ENCODE data around the gene ZSWIM9.

ZSWIM9 gene

GRCh38 chr19:48133094-48133493, 37.4 kb upstream of the ZSWIM9 start:
- ATAC-seq (ENCODE audit: insufficient read depth, low read depth) (no peak), DNase-seq (no peak)
- H3K4me3 ChIP-seq (ENCODE audit: low read depth in 1 of 2, low read length in 2 of 2): no peak overlapping the region
- H3K27ac ChIP-seq (ENCODE audit: low read length): no peak overlapping the region
- no peaks in the 10 kb centered on the region for H3K27me3 ChIP-seq (ENCODE audit: insufficient read depth, low read length, poor library complexity)
- no peaks in the 10 kb centered on the region for H3K79me2 ChIP-seq (ENCODE audit: insufficient read depth, low read length)
- H4K20me1 ChIP-seq (ENCODE audit: insufficient read depth, low read length): no peaks in the 10 kb centered on the region
- no peak overlapping the region for H3K4me2 ChIP-seq (ENCODE audit: insufficient read depth, low read length)
- H3K4me1 ChIP-seq (ENCODE audit: insufficient read depth, low read length): no peaks in the 10 kb centered on the region
- H3K9ac ChIP-seq (ENCODE audit: low read depth, low read length): no peak overlapping the region
- TF ChIP-seq EZH2 (IDR thresholded peaks at IDR 0.05; ENCODE audit: borderline replicate concordance, low read depth, low read length, severe bottlenecking) (no peak), CTCF (IDR thresholded peaks at IDR 0.05; ENCODE audit: borderline replicate concordance, extremely low read depth, low read length, poor library complexity, severe bottlenecking) (no peak)
- no peak overlapping the region for H2AFZ ChIP-seq (ENCODE audit: low read depth, low read length)
- no peaks in the 10 kb centered on the region for H3K9me3 ChIP-seq (ENCODE audit: insufficient read depth, low read length, severe bottlenecking)
- peaks cover 95% of the 10 kb centered on the region for H3K36me3 ChIP-seq (ENCODE audit: insufficient read depth, low read length)

GRCh38 chr19:48135411-48135810, 35.1 kb upstream of the ZSWIM9 start:
- Histone ChIP-seq H4K20me1 (ENCODE audit: insufficient read depth, low read length) (no peaks in the 10 kb centered on the region; the same call in 1 of the 2 replicates), H3K4me2 (ENCODE audit: insufficient read depth, low read length) (no peak overlapping the region), H3K4me1 (ENCODE audit: insufficient read depth, low read length) (no peaks in the 10 kb centered on the region), H3K36me3 (ENCODE audit: insufficient read depth, low read length) (peaks cover 95% of the 10 kb centered on the region), H3K9me3 (ENCODE audit: insufficient read depth, low read length, severe bottlenecking) (no peaks in the 10 kb centered on the region), H3K4me3 (ENCODE audit: low read depth in 1 of 2, low read length in 2 of 2) (no peak overlapping the region), H3K27ac (ENCODE audit: low read length) (no peak overlapping the region), H3K27me3 (ENCODE audit: insufficient read depth, low read length, poor library complexity) (no peaks in the 10 kb centered on the region), H3K79me2 (ENCODE audit: insufficient read depth, low read length) (no peaks in the 10 kb centered on the region), H3K9ac (ENCODE audit: low read depth, low read length) (no peak overlapping the region), H2AFZ (ENCODE audit: low read depth, low read length) (no peak overlapping the region)
- ATAC-seq (ENCODE audit: insufficient read depth, low read depth): 0 out of 3 replicates have a peak, but pooled peaks have one; percentile 25
- DNase-seq: peak; percentile 24
- TF ChIP-seq CTCF (IDR thresholded peaks at IDR 0.05; ENCODE audit: borderline replicate concordance, extremely low read depth, low read length, poor library complexity, severe bottlenecking) (no peak), EZH2 (IDR thresholded peaks at IDR 0.05; ENCODE audit: borderline replicate concordance, low read depth, low read length, severe bottlenecking) (no peak)

- ATAC-seq (ENCODE audit: insufficient read depth, low read depth) (no peak), DNase-seq (no peak)
- H3K27me3 ChIP-seq (ENCODE audit: insufficient read depth, low read length, poor library complexity): no peaks in the 10 kb centered on the region
- no peaks in the 10 kb centered on the region for H3K4me1 ChIP-seq (ENCODE audit: insufficient read depth, low read length)
- H2AFZ ChIP-seq (ENCODE audit: low read depth, low read length): no peak overlapping the region
- no peak overlapping the region for H3K4me2 ChIP-seq (ENCODE audit: insufficient read depth, low read length)
- H3K4me3 ChIP-seq (ENCODE audit: low read depth in 1 of 2, low read length in 2 of 2): no peak overlapping the region
- no peaks in the 10 kb centered on the region for H3K79me2 ChIP-seq (ENCODE audit: insufficient read depth, low read length)
- H3K27ac ChIP-seq (ENCODE audit: low read length): no peak overlapping the region
- H4K20me1 ChIP-seq (ENCODE audit: insufficient read depth, low read length): no peaks in the 10 kb centered on the region; the same call in 1 of the 2 replicates
- H3K9me3 ChIP-seq (ENCODE audit: insufficient read depth, low read length, severe bottlenecking): no peaks in the 10 kb centered on the region
- H3K9ac ChIP-seq (ENCODE audit: low read depth, low read length): no peak overlapping the region
- H3K36me3 ChIP-seq (ENCODE audit: insufficient read depth, low read length): peaks cover 95% of the 10 kb centered on the region
- TF ChIP-seq EZH2 (IDR thresholded peaks at IDR 0.05; ENCODE audit: borderline replicate concordance, low read depth, low read length, severe bottlenecking): no peak
- no peak for TF ChIP-seq CTCF (IDR thresholded peaks at IDR 0.05; ENCODE audit: borderline replicate concordance, extremely low read depth, low read length, poor library complexity, severe bottlenecking)
Observed at GRCh38 chr19:48136547-48136946, 33.9 kb upstream of the ZSWIM9 start.

GRCh38 chr19:48137411-48137810, 33.1 kb upstream of the ZSWIM9 start:
- H3K9me3 ChIP-seq (ENCODE audit: insufficient read depth, low read length, severe bottlenecking): no peaks in the 10 kb centered on the region
- no peaks in the 10 kb centered on the region; the same call in 1 of the 2 replicates for H4K20me1 ChIP-seq (ENCODE audit: insufficient read depth, low read length)
- peaks cover 93% of the 10 kb centered on the region for H3K36me3 ChIP-seq (ENCODE audit: insufficient read depth, low read length)
- no peak overlapping the region for H3K9ac ChIP-seq (ENCODE audit: low read depth, low read length)
- no peaks in the 10 kb centered on the region for H3K4me1 ChIP-seq (ENCODE audit: insufficient read depth, low read length)
- H3K79me2 ChIP-seq (ENCODE audit: insufficient read depth, low read length): no peaks in the 10 kb centered on the region
- no peak overlapping the region for H3K4me2 ChIP-seq (ENCODE audit: insufficient read depth, low read length)
- no peak overlapping the region for H3K4me3 ChIP-seq (ENCODE audit: low read depth in 1 of 2, low read length in 2 of 2)
- DNase-seq: no peak
- H3K27me3 ChIP-seq (ENCODE audit: insufficient read depth, low read length, poor library complexity): no peaks in the 10 kb centered on the region
- no peak overlapping the region for H3K27ac ChIP-seq (ENCODE audit: low read length)
- ATAC-seq (ENCODE audit: insufficient read depth, low read depth): no peak
- no peak for TF ChIP-seq CTCF (IDR thresholded peaks at IDR 0.05; ENCODE audit: borderline replicate concordance, extremely low read depth, low read length, poor library complexity, severe bottlenecking)
- no peak for TF ChIP-seq EZH2 (IDR thresholded peaks at IDR 0.05; ENCODE audit: borderline replicate concordance, low read depth, low read length, severe bottlenecking)
- H2AFZ ChIP-seq (ENCODE audit: low read depth, low read length): no peak overlapping the region
